DMS79 (cell line): ENCODE results near the gene CACNG8.
"Not testable (repeated sequence)": the region's sequence is repeated elsewhere in the genome, so short reads cannot be mapped to it uniquely, and the experiment has no call there.

Source experiments
- DNase-seq: peaks from one replicate; lab custom pipeline; 2025; lab: John Stamatoyannopoulos, UW

Gene CACNG8

GRCh38 chr19:54035215-54036178 lies 72.8 kb downstream of the CACNG8 start:
- no peak for DNase-seq

GRCh38 chr19:54036542-54036941 lies 73.8 kb downstream of the CACNG8 start:
- not testable (repeated sequence) for DNase-seq
